SHP77 (cell line): ENCODE data around the gene POTEB.
"Not testable (repeated sequence)": the region's sequence is repeated elsewhere in the genome, so short reads cannot be mapped to it uniquely, and the experiment has no call there.

Experiments
- DNase-seq, 2 experiments: peaks; one replicate each; lab custom pipeline; 2025; lab: John Stamatoyannopoulos, UW

POTEB gene

DNA sequence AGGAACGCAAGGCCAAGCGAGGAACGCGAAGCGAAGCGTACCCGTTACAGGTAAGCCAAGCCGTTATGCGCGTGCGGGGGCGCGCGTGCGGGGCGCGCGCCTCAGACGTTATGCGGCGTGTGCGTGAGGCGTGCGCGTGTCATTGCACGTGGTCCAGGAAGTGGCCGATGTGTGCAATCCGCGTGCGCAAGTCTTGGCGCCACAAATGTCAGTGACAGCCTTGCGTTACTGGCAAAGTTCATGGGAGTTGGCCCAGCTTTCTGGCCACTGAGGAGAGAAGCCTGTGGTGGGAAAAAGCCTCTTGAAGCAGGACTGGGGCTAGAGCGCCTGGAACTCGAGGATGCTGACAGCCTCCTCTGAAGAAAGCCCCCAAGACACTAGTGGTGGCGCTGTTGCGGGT is at the start of gene POTEB:
Gene POTEB (minus strand): TSS at position 101 of the 400 bp plus-strand sequence. CDS start 489 bp downstream, outside the sequence.
- DNase-seq: not testable (repeated sequence)

DNA sequence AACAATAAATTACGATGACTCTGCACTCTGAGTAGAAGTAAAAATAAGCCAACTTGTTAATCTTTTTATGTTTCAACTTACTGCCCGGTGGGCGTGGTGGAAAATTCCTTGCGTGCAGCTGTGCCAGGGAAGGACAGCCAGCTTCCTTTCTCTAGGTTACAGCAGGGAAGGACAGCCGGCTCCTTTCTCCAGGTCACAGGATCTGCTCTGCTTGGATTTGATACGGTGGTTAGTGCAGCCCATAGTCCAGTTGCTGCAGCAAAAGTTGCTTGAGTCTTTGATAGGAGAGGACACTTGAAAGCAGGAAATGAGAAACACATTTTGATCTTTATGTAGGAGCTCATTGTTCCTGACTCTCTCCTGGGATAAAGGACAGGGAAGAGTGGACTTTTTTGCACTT is 13.4 kb upstream of the POTEB start:
- DNase-seq: not testable (repeated sequence)

- not testable (repeated sequence) for DNase-seq
These were observed 12.0 kb upstream of the POTEB start for GRCh38 chr15:21889542-21889941.

- DNase-seq: not testable (repeated sequence)
These were observed 38.7 kb downstream of the POTEB start for GRCh38 chr15:21838831-21839230.
